ENCODE measurements around the gene GAREM2. TPM values are rescaled to one million over a fixed set of nuclear protein-coding genes. Genes with fewer than 3 reads are reported as not detected.
A peak's percentile ranks its signal among the peaks of the same experiment; 100 is the strongest.

The GAREM2 gene
- total RNA-seq, 1 donor from 2014 or later = 0.86 TPM

DNA sequence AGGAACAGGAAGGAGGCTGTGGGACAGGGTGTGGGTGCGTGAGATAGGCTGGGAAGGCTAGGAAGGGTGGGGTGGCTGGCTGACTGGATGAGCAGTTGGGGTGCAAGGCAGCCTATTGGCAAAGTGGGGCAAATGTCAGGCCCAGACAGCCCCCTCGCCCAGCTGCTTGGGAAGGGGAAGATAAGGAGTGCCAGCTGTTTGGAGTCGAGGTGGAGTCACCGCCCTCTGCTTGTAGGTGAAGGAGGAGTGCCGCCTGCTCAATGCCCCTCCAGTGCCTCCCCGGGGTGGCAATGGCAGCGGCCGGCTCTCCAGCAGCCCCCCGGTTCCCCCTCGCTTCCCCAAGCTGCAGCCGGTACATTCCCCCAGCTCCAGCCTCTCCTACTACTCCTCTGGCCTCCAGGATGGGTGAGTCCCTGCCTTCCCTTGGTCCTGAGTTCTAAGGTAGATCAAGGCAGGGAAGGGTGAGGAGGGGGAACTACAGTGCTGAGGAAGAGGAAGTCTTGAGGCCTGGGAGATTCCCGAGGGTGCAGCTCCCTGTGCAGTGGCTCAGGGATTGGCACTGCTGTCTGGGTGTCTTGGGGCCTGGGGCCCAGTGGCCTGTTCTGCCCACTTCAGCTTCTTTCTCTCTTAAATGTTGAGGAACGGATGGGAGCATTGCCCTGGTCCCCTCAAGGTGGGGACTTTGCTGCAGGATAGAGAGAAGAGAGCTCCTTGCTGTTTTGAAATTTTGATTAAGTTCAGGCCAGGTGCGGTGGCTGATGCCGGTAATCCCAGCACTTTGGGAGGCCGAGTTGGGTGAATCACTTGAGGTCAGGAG lies 13.3 kb downstream of the GAREM2 start:
- no peak for DNase-seq (ENCODE audit: low read depth)

DNA sequence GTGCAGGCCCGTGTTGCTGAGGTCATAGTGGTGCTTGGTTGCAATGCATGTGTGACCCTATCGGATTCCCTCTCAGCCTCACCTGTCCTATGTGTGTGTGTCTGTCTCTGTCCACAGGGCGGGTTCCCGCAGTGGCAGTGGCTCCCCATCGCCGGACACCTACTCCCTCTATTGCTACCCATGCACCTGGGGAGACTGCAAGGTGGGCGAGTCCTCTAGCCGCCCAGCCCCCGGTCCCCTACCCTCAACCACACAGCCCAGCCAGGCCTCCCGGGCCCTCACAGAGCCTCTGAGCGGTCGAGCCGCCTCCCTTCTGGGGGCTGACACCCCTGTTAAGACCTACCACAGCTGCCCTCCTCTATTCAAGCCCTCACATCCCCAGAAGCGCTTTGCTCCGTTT lies 14.2 kb downstream of the GAREM2 start:
- DNase-seq (ENCODE audit: low read depth) = no peak

DNA sequence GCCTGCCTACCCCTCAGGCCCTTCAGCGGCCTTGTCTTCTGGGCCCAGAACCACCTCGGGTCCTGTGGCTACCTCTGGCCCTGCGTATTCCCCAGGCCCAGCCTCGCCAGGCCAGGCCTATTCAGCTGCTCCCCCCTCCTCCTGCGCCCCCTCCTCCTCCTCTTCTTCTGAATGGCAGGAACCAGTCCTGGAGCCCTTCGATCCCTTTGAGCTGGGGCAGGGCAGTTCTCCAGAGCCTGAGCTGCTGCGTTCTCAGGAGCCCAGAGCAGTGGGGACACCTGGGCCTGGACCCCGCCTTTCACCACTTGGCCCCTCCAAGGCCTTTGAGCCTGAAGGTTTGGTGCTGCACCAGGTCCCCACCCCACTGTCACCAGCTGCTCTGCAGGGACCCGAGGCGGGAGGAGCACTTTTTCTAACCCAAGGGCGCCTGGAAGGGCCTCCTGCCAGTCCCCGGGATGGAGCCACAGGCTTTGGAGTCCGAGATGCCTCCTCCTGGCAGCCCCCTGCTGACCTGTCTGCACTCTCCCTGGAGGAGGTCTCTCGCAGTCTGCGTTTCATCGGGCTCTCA lies 14.7 kb downstream of the GAREM2 start:
- no peak for DNase-seq (ENCODE audit: low read depth)

DNA sequence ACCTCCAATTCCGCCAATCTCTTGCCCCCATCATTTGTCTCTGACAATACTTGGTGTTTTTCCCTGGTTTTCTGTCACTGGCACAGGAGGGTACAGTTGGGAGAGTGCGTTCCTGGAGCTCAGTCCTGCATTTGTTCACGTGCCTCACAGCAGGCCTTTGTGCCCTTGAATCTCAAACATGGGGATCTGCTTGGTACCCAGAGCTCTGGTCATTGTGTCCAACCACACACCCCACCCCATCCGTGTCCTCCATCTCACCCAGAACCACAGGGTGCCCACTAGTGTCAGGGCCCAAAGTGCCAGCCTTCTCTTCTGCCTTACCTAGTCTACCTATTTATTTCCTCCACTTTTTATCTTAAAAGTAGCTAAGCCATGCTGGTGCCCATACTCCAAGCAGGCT lies 16.2 kb downstream of the GAREM2 start:
- DNase-seq (ENCODE audit: low read depth) = no peak

- no peak for DNase-seq (ENCODE audit: low read depth)
These were observed 16.9 kb downstream of the GAREM2 start for GRCh38 chr2:26189751-26190150.

- no peak for DNase-seq (ENCODE audit: low read depth)
These were observed 17.5 kb downstream of the GAREM2 start for GRCh38 chr2:26190369-26190768.

- DNase-seq (ENCODE audit: low read depth) = no peak
These were observed 18.6 kb downstream of the GAREM2 start for GRCh38 chr2:26191316-26192159.

GRCh38 chr2:26193578-26194231 lies 20.8 kb downstream of the GAREM2 start:
- no peak for DNase-seq (ENCODE audit: low read depth)

DNA sequence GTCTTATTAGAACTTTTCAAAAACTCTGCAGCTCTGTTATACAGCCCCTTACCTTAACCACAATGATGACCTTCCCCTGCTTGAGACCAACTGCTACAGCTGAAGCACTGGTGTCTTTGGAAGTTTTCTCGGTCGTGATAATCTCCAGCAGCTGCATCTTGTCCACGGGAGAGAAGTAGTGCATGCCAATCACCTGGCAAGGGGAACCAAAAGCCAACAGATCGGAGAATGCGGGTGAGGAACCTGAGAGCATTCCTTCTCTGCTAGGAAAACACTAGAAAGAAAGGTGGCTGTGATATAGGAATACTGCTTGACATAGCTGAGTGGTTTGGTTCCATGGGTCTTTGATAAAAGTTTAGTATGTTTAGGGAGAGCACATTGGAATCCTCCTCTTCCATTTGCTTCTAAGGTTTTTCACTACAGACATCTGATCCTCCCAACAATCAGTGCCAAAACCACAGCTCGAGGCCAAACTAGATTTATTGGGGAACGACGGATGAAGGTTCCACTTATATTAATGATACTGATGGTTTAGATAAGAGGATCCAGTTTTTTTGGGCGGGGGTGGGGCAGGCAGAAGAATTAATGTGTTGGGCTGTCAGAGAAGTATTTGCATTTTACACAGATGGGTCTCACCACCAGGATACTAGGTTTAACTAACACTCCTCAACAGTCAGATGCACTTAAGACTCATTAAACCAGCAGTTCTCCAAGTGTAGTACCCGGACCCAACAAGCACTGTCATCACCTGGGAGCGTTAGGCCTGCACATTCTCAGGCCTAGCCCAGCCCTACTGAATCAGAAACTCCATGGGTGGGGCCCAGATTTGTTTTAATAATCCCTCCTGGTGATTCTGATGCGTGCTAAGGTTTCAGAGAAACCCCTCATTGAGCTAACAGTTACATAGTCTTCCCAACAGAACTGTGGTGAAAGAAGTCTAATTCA lies 22.4 kb downstream of the GAREM2 start:
- peak; percentile 70 for DNase-seq (ENCODE audit: low read depth)

GRCh38 chr2:26196683-26197418 lies 24.0 kb downstream of the GAREM2 start:
- no peak for DNase-seq (ENCODE audit: low read depth)

DNA sequence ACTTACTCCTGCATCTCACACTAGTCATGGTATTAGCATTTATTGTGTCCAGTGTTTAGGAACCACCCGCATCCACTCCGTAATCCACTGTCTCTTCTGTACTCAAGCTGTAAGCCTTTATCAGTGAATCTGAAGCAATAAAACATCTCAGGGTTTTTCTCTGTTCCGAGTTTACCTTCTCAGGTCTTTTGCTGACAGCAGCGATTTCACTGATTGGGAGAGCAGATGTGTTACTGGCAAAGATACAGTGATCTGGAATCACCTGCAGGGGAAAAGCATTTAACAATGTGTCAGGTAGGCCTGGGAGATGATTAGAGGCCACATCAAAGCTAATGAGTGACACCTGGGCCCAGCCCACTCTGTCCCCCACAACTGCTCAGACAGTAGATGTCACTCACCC lies 24.6 kb downstream of the GAREM2 start:
- no peak for DNase-seq (ENCODE audit: low read depth)

GRCh38 chr2:26202981-26203490 lies 30.1 kb downstream of the GAREM2 start:
- no peak for DNase-seq (ENCODE audit: low read depth)

DNA sequence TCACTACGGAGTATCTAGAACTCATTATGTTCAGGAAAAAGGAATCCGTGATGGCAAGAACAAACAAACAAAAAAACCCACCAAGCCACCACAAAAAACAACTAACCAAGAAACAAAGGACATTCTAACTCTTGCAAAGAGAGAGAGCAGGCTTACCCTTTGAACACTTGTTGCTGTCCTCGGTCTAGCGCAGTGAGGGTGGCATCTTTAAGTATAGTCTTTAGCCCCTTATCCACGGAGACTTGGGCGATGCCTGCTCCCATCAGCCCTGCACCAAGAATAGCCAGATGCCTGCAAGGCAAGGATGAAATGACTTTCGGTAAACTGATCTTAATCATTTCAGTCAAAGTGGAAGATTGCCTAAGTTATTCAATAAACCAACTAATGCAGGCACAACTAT lies 31.0 kb downstream of the GAREM2 start:
- no peak for DNase-seq (ENCODE audit: low read depth)

DNA sequence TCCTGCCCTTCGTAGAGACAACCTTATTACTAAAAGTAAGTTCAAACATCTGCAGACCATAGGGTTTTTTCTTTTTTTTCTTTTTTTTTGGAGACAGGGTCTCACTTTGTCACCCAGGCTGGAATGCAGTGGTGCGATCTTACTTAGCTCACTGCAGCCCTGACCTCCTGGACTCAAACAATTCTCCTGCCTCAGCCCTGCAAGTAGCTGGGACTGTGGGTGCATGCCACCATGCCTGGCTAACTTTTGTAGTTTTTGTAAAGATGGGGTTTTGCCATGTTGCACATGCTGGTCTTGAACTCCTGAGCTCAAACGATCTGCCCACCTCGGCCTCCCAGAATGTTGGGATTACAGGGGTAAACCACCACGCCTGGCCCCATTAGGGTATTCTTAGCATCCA lies 39.1 kb downstream of the GAREM2 start:
- no peak for DNase-seq (ENCODE audit: low read depth)

GRCh38 chr2:26214759-26215158 lies 41.9 kb downstream of the GAREM2 start:
- no peak for DNase-seq (ENCODE audit: low read depth)

DNA sequence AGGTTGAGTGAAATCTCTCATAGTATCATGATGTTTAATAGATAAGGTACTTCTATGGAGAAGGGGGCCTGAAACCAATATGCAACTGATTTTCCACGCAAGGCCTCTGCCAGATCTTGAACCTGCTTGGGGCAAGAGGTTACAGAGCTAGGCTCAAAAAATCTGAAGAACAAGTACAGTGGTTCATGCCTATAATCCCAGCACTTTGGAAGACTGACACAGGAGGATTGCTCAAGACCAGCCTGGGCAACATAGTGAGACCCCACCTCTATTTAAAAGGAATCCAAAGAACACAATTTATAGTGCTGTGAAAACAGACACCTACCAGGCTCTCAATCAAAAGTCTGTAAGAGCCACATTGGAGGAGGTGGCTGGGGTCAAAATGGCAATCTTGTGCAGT lies 42.9 kb downstream of the GAREM2 start:
- DNase-seq (ENCODE audit: low read depth) = no peak

- no peak for DNase-seq (ENCODE audit: low read depth)
These were observed 43.7 kb downstream of the GAREM2 start for GRCh38 chr2:26216587-26216986.

DNA sequence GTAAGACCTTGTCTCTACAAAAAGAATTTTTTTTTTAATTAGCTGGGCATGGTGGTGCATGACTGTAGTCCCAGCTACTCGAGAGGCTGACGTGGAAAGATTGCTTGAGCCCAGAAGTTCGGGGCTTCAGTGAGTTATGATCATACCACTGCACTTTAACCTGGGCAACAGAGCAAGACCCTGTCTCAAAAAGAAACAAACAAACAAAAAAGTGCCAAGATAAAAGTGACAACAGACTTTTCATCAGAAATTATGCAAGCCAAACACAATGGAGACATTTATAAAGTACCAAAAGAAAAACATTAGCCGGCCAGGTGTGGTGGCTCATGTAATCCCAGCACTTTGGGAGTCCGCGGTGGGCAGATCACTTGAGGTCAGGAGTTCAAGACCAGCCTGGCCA lies 44.8 kb downstream of the GAREM2 start:
- DNase-seq (ENCODE audit: low read depth) = no peak

- no peak for DNase-seq (ENCODE audit: low read depth)
These were observed 50.1 kb downstream of the GAREM2 start for GRCh38 chr2:26223018-26223417.

DNA sequence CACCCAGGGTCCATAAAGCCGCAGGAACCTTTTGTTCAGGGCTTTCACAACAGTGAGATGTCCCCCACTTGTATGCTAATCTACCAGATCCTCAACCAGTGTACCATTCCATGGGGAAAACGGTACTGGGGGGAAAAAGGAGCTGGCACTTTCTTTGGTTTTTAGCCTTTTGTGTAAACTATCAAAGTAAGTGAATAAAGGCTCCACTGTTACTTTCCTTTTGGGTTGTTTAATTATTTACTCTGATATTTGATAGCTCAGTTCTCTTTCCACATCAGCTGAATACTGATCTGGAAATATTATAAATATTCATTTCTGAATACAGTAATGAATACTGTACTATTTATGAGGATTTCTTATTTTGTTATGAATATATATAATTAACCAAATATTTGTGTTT lies 51.2 kb downstream of the GAREM2 start:
- DNase-seq (ENCODE audit: low read depth) = no peak
